DND-41 (cell line): ENCODE data around the gene PRKCSH.

Experiments
- ATAC-seq: fragments of 200-7000 bp; cut with Tn5 transposase; 3 replicates; pipeline ENCODE4 v1.9.1; 2021; ENCODE audit warnings: low read depth; ENCODE audit not compliant: insufficient read depth
- DNase-seq: peaks from one replicate; pipeline ENCODE4 v3.0.0-alpha.2; 2020
- H2AFZ ChIP-seq: 2 replicates; pipeline ENCODE4 v1.6.0; 2012; ENCODE audit warnings: low read depth, low read length
- H3K27ac ChIP-seq: 2 replicates; pipeline ENCODE4 v1.5.1; 2012; ENCODE audit warnings: low read length, inconsistent platforms
- H3K27me3 ChIP-seq: fragments of 200-600 bp; sonication (generic); 2 replicates; pipeline ENCODE4 v1.6.0; 2012; ENCODE audit warnings: low read length, mild to moderate bottlenecking, inconsistent platforms; ENCODE audit not compliant: insufficient read depth, poor library complexity
- H3K36me3 ChIP-seq: 2 replicates; pipeline ENCODE4 v1.5.1; 2012; ENCODE audit warnings: low read length, inconsistent platforms; ENCODE audit not compliant: insufficient read depth
- H3K4me1 ChIP-seq: 2 replicates; pipeline ENCODE4 v1.5.1; 2012; ENCODE audit warnings: mild to moderate bottlenecking, low read length; ENCODE audit not compliant: insufficient read depth
- H3K4me2 ChIP-seq: 2 replicates; pipeline ENCODE4 v1.6.0; 2012; ENCODE audit warnings: mild to moderate bottlenecking, moderate library complexity, low read length, inconsistent platforms; ENCODE audit not compliant: insufficient read depth
- H3K4me3 ChIP-seq, 2 experiments: fragments of 200-600 bp in 1 of 2; shearing (Covaris generic) in 1 of 2; 2 replicates each; pipeline ENCODE4 v1.5.1; 2012 to 2016; ENCODE audit warnings: inconsistent platforms in 2 of 2, low read length in 2 of 2, mild to moderate bottlenecking in 2 of 2, low read depth in 1 of 2, moderate library complexity in 1 of 2
- H3K79me2 ChIP-seq: 2 replicates; pipeline ENCODE4 v1.6.0; 2012; ENCODE audit warnings: low read length, inconsistent platforms; ENCODE audit not compliant: insufficient read depth
- H3K9ac ChIP-seq: 2 replicates; pipeline ENCODE4 v1.6.0; 2012; ENCODE audit warnings: low read depth, mild to moderate bottlenecking, inconsistent platforms, low read length, moderate library complexity
- H3K9me3 ChIP-seq: 2 replicates; pipeline ENCODE4 v1.5.1; 2012; ENCODE audit warnings: low read length, moderate library complexity, mild to moderate bottlenecking, inconsistent platforms; ENCODE audit not compliant: insufficient read depth, severe bottlenecking
- H4K20me1 ChIP-seq: 2 replicates; pipeline ENCODE4 v1.6.0; 2012; ENCODE audit warnings: low read length; ENCODE audit not compliant: insufficient read depth
- EZH2 ChIP-seq: IDR thresholded peaks from 3 replicates; pipeline ENCODE4 v1.6.1; 2012; ENCODE audit warnings: borderline replicate concordance, low read depth, mild to moderate bottlenecking, moderate library complexity, low read length, inconsistent platforms; ENCODE audit not compliant: severe bottlenecking
- TF ChIP-seq, protein P1 (sequence below): IDR thresholded peaks from 2 replicates; pipeline ENCODE4 v1.5.1; 2012; ENCODE audit warnings: borderline replicate concordance, low read length, moderate library complexity, mild to moderate bottlenecking; ENCODE audit not compliant: poor library complexity, severe bottlenecking; ENCODE audit errors: extremely low read depth

Gene PRKCSH

DNA sequence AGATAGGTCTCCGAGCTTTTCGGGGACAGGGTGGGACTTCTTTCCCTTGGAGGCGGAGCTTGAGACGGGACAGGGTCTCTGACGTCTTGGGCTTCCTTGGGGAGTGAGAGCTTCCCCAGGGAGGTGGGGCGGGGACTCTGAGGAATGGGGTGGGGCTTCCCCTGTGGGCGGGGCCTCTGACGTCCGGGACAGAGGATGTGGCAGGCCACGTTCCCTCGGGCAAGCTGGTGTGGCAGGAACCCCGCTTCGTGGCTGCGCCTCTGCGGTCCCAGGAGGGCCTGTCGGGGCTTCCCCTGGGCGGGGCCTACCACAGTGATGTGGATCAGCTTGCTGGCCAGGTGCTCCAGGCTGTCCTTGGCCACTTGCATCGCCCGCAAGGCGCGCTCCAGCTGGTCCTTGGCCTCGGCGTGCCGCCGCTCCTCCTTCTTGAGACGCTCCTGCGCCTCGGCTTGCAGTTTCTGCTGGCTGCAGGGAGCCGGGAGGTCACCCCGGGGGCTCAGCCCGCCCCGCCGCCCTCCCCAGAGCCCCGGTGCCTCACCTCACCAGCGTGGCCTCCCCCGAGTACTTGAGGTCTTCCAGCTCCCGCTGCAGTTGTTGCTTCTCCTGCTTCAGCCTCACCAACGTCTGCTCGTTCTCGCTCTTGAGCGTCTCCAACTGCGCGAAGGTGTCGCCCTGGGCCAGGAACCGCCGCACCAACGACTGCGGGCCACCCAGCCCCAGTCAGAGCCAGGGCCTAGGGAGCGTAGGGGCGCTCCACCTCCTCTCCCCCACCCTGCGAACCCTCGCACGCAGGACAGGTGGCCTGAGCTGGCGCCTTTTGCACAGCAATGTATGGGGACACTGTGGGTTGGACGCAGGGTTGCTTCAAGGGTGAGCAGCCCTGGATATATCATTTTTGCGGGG lies 13.0 kb upstream of the PRKCSH start:
- no peak overlapping the region for H3K9ac ChIP-seq
- H2AFZ ChIP-seq, result no peak overlapping the region
- TF ChIP-seq, protein P1, sequence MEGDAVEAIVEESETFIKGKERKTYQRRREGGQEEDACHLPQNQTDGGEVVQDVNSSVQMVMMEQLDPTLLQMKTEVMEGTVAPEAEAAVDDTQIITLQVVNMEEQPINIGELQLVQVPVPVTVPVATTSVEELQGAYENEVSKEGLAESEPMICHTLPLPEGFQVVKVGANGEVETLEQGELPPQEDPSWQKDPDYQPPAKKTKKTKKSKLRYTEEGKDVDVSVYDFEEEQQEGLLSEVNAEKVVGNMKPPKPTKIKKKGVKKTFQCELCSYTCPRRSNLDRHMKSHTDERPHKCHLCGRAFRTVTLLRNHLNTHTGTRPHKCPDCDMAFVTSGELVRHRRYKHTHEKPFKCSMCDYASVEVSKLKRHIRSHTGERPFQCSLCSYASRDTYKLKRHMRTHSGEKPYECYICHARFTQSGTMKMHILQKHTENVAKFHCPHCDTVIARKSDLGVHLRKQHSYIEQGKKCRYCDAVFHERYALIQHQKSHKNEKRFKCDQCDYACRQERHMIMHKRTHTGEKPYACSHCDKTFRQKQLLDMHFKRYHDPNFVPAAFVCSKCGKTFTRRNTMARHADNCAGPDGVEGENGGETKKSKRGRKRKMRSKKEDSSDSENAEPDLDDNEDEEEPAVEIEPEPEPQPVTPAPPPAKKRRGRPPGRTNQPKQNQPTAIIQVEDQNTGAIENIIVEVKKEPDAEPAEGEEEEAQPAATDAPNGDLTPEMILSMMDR, result no peak
- TF ChIP-seq EZH2, result no peak

DNA sequence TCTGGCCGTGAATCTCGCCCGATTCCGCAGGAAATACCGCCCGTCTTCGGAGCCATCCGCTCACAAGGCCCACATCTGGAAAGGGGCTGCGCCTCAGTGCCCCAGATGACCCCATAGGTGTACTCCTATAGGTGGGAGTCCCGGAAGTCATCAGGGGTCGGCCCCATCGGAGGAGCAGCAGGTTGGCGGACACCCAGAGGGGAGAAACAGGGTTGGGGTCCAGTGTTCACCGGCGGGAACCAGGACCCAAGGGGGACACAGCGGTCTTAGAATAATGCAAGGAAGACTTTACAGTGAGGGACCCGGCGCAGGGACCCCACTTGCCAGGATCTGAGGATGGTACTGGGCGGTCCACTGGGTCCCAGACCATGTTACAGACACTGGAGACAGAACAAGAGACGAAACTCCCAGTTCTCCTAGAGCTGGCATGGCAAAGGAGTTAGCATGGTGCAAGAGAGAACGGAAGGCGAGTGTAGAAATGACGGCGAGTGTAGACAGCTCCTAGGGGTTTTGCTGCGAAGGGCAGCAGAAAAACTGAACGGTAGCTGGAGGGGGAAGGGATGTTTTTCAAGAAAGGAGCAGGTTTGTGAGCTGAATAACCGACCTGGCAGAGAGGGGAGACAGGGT lies 12.2 kb upstream of the PRKCSH start:
- Histone ChIP-seq H3K9me3 (peaks cover 3% of the 10 kb centered on the region), H3K36me3 (no peaks in the 10 kb centered on the region), H3K27me3 (no peaks in the 10 kb centered on the region), H4K20me1 (no peaks in the 10 kb centered on the region), H3K4me2 (no peak overlapping the region), H3K4me3 (no peak overlapping the region), H3K79me2 (no peaks in the 10 kb centered on the region), H3K27ac (no peak overlapping the region), H2AFZ (no peak overlapping the region), H3K9ac (no peak overlapping the region), H3K4me1 (no peaks in the 10 kb centered on the region)
- ATAC-seq, result no peak
- DNase-seq, result no peak
- TF ChIP-seq, protein P1, result no peak
- no peak for TF ChIP-seq EZH2

More for the DNA sequence above, 13.0 kb upstream of the PRKCSH start:
- peaks cover 3% of the 10 kb centered on the region for H3K9me3 ChIP-seq
- no peaks in the 10 kb centered on the region for H3K79me2 ChIP-seq
- no peak overlapping the region for H3K4me2 ChIP-seq
- no peaks in the 10 kb centered on the region for H3K36me3 ChIP-seq
- no peak overlapping the region for H3K27ac ChIP-seq
- H4K20me1 ChIP-seq, result no peaks in the 10 kb centered on the region
- no peaks in the 10 kb centered on the region for H3K4me1 ChIP-seq
- H3K4me3 ChIP-seq, result no peak overlapping the region
- DNase-seq (peak; percentile 75), ATAC-seq (peak; percentile 84)
- no peaks in the 10 kb centered on the region for H3K27me3 ChIP-seq

DNA sequence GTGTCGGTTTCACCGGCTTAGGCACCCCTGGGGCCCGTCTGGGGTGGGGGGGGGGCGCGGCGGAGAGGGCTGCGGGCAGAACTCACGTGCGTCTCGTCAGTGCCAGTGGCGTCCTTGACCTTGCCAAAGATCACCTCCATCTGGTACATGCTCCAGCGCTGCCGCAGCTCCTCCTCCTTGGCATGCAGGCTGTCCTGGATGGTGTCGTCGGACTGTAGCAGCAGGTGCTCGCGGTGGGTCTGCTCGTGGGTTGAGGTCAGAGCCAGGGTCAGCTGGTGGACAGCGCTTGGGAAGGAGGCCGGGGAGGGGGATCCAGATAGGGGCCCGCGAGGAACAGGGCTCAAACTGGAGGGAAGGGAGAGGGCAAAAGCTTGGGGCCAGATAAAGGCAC lies 11.6 kb upstream of the PRKCSH start:
- H3K9ac ChIP-seq, result no peak overlapping the region
- no peaks in the 10 kb centered on the region for H4K20me1 ChIP-seq
- H2AFZ ChIP-seq, result no peak overlapping the region
- H3K79me2 ChIP-seq, result no peaks in the 10 kb centered on the region
- no peak overlapping the region for H3K27ac ChIP-seq
- H3K9me3 ChIP-seq, result peaks cover 3% of the 10 kb centered on the region
- DNase-seq (no peak), ATAC-seq (no peak)
- H3K36me3 ChIP-seq, result no peaks in the 10 kb centered on the region
- TF ChIP-seq, protein P1, result no peak
- no peak for TF ChIP-seq EZH2
- H3K4me1 ChIP-seq, result no peaks in the 10 kb centered on the region
- no peaks in the 10 kb centered on the region for H3K27me3 ChIP-seq
- H3K4me3 ChIP-seq, result no peak overlapping the region
- H3K4me2 ChIP-seq, result no peak overlapping the region
